Coronary artery (tissue), 2 donors: ENCODE results near the gene EQTN.
A peak's percentile ranks its signal among the peaks of the same experiment; 100 is the strongest.

ENCODE experiments used
- DNase-seq: peaks from one replicate; pipeline ENCODE4 v3.0.0-alpha.2; 2017; ENCODE audit warnings: low spot score
- H3K27ac ChIP-seq, 2 donors: fragments of 200-600 bp; sonication (generic); one replicate each; pipeline ENCODE4 v1.5.1; 2016 to 2019
- H3K4me3 ChIP-seq: fragments of 200-600 bp; sonication (generic); 2 replicates; pipeline ENCODE4 v1.5.1; 2016; ENCODE audit warnings: mild to moderate bottlenecking, moderate library complexity
- TF ChIP-seq, protein P1 (sequence below): fragments of 200-600 bp; sonication (generic); IDR thresholded peaks from one replicate; pipeline ENCODE4 v1.5.1; 2019; ENCODE audit warnings: antibody characterized with exemption

EQTN gene

DNA sequence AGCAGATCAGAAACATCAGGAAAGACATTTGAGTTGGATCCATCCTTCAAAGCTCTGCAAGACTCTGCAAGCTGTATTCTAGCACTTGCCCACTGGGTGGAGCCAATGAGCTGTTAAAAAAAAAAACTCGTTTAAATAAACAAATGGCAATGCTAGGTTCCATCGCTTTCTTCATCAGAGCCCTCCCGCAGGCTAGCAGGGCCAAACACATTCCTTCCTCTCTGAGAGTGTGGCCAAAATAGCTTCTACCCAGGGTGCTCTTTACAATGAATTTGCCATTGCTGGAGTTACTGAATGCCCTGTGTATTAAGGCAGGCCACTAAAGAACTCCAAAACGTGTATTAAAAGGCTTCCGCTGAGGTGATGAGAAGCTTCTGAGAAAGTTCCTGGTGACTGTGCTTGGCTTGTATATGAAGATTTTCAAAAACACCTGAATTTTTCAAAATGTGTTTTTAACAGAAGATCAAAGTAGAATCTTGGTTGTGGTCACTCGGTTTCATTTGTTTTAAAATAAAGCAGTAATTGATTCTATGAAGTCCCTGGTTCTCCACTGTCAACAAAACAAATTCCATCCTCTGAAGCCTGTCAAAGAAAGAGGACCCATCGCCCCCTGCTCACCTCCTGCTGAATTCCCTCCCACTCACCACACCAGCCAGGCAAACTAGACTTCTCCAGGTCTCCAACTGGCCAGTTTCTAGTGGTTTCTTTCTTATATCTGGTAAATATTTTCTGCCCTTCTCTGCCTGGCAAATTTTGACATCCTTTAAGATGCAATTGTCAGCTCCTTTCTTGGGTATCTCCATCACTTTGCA, 36.5 kb upstream of the EQTN start:
- H3K27ac ChIP-seq: no peak overlapping the region
- TF ChIP-seq, protein P1, sequence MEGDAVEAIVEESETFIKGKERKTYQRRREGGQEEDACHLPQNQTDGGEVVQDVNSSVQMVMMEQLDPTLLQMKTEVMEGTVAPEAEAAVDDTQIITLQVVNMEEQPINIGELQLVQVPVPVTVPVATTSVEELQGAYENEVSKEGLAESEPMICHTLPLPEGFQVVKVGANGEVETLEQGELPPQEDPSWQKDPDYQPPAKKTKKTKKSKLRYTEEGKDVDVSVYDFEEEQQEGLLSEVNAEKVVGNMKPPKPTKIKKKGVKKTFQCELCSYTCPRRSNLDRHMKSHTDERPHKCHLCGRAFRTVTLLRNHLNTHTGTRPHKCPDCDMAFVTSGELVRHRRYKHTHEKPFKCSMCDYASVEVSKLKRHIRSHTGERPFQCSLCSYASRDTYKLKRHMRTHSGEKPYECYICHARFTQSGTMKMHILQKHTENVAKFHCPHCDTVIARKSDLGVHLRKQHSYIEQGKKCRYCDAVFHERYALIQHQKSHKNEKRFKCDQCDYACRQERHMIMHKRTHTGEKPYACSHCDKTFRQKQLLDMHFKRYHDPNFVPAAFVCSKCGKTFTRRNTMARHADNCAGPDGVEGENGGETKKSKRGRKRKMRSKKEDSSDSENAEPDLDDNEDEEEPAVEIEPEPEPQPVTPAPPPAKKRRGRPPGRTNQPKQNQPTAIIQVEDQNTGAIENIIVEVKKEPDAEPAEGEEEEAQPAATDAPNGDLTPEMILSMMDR: peak; percentile 79
- no peak for DNase-seq
- H3K4me3 ChIP-seq: no peak overlapping the region

DNA sequence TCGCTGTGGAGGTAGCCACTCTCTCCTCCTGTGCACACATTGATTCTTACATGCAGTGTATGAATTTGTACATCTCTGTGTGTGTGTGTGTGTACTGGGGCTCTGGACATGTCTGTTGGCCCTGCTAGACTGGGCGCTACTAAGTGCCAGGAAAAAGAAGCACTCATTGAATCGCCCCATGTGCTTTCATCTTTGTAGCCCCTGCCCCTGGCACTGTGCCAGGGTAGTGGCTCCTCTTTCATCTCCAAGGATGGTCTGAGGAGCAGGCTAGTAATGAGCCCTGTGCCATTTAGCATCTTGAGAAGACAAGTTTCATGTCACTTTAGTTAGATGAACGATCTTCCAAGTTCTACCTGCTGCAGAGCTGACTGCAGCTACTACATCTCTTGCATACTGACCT, 34.4 kb upstream of the EQTN start:
- TF ChIP-seq, protein P1: no peak
- DNase-seq: no peak
- no peak overlapping the region for H3K27ac ChIP-seq
- H3K4me3 ChIP-seq: no peak overlapping the region

DNA sequence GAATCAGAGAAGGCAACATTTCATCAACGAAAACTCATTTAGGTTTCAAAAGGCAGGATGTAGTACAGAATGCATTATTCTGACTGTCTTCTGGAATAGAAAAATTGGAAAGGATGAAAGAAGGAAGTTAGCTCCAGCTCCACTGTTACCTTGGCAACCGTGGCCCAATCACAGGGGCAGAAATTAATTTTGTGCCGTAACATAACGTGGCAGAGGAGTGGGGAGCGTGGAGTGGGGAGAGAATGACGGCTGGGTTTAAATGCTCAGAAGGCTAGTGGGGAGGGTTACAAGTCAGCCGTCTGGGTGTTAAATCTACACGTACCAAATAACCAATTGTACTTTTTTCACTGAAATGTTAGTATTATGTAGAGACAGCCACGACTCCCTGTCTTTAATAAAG, 32.3 kb upstream of the EQTN start:
- no peak for DNase-seq
- H3K27ac ChIP-seq: no peak overlapping the region
- no peak overlapping the region for H3K4me3 ChIP-seq
- TF ChIP-seq, protein P1: no peak

GRCh38 chr9:27328483-27328882, 31.5 kb upstream of the EQTN start:
- no peak for DNase-seq
- TF ChIP-seq, protein P1: no peak
- H3K4me3 ChIP-seq: no peak overlapping the region
- H3K27ac ChIP-seq: no peak overlapping the region

DNA sequence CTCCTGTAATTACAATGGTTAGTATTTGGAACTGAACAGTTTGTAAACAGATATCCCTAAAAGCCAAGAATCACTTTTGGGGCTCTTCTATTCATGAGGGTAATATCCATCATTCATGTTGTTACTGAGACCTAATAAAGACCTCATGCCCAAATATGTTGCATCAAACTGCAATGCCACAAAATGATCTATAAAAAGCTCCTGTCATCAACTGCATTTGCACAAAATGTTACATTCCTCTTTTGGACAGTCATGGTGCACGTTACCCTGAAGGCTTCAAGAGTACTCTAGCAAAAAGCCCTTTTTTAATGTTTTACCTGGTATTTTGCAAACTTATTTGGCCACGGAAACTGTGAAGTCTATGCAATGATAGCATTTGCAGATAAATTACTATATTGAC, 14.2 kb upstream of the EQTN start:
- H3K4me3 ChIP-seq: no peak overlapping the region
- no peak for DNase-seq
- no peak overlapping the region for H3K27ac ChIP-seq
- TF ChIP-seq, protein P1: no peak

- TF ChIP-seq, protein P1: no peak
- no peak overlapping the region for H3K4me3 ChIP-seq
- DNase-seq: no peak
- no peak overlapping the region for H3K27ac ChIP-seq
Measured at GRCh38 chr9:27310582-27310981, 13.6 kb upstream of the EQTN start.

GRCh38 chr9:27308691-27309390, 11.9 kb upstream of the EQTN start:
- DNase-seq: no peak
- Histone ChIP-seq H3K27ac (no peak overlapping the region), H3K4me3 (no peak overlapping the region)
- TF ChIP-seq, protein P1: no peak
